GM21367 (cell line): ENCODE measurements around the gene HSPB8.

Experiments used
- ATAC-seq: cut with Tn5 transposase; IDR thresholded peaks from one replicate; pipeline ENCODE4 v1.9.1; 2021; ENCODE audit not compliant: unreplicated experiment

Gene HSPB8

GRCh38 chr12:119169150-119169549, 9.6 kb upstream of the HSPB8 start:
- ATAC-seq = no peak

GRCh38 chr12:119171291-119171690, 7.4 kb upstream of the HSPB8 start:
- no peak for ATAC-seq

DNA sequence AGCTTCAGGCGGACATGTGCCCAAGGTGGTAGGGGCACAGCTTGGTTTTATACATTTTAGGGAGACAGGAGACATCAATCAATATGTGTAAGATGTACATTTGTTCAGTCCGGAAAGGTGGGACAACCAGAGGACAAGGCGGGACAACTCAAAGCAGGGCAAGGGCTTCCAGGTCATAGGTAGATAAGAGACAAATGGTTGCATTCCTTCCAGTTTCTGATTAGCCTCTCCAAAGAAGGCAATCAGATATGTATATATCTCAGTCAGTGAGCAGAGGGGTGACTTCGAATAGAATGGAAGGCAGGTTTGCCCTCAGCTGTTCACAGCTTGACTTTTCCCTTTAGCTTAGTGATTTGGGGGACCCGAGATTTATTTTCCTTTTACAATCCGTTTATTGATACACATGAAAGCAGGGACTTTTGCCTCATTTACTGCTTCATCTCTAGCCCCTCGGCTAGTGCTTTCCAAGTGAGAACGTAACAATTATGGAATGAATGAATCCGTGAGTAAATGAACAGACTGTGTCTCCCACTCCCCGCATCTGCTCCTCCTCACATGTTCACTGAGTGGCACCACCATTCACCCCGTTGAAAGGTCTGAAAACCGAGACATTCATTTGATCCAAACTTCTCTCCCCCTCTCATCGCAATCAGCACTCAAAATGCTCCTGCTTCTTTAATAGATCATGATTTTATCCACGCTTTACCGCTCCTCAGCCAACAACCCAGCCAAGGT, 6.9 kb upstream of the HSPB8 start:
- ATAC-seq = no peak

- ATAC-seq = no peak
Observed at GRCh38 chr12:119175081-119175480, 3.6 kb upstream of the HSPB8 start.

GRCh38 chr12:119176267-119177055, 2.3 kb upstream of the HSPB8 start:
- ATAC-seq = no peak

- no peak for ATAC-seq
Observed at GRCh38 chr12:119177056-119177325, 1.7 kb upstream of the HSPB8 start.

DNA sequence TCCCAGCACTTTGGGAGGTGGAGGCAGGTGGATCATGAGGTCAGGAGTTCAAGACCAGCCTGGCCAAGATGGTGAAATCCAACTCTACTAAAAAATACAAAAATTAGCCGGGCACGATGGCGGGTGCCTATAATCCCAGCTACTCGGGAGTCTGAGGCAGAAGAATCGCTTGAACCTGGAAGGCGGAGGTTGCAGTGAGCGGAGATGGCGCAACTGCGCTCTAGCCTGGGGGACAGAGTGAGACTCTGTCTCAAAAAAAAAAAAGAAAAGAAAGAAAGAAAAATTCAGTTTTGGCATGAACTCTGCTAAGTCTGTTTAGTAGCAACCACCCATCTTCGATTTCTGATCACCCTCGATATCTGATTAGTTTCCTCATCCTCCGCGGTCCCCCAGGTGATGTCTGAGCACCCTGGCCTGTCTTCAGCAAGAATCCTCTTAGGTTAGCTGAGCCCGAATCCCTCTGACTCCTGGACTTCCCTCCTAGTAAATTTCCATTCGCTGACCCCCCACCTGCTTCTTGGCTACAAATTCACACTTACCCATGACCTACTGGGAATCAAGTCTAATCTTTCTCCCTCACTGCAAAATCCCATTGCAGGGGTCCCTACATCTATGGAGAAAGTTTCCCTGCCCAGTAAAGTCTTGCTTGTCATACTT, 879 bp upstream of the HSPB8 start:
- no peak for ATAC-seq

GRCh38 chr12:119179335-119180021, 747 bp downstream of the HSPB8 start:
- no peak for ATAC-seq

GRCh38 chr12:119180380-119181040, 1.8 kb downstream of the HSPB8 start:
- ATAC-seq = no peak

DNA sequence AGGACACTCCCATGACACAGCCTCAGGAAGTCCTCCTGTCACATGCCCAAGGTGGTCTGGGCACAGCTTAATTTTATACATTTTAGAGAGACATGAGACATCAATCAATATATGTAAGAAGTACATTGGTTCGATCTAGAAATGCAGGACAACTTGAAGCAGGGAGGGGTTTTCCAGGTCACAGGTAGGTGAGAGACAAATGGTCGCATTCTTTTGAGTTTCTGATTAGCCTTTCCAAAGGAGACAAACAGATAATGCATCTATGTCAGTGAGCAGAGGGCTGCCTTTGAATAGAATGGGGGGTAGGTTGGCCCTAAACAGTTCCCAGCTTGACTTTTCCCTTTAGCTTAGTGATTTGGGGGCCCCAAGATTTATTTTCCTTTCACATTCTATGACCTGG, 2.5 kb downstream of the HSPB8 start:
- ATAC-seq = no peak

- no peak for ATAC-seq
Observed at GRCh38 chr12:119181944-119182343, 3.2 kb downstream of the HSPB8 start.

- ATAC-seq = no peak
Observed at GRCh38 chr12:119182701-119183493, 4.2 kb downstream of the HSPB8 start.

GRCh38 chr12:119183942-119184695, 5.4 kb downstream of the HSPB8 start:
- no peak for ATAC-seq

DNA sequence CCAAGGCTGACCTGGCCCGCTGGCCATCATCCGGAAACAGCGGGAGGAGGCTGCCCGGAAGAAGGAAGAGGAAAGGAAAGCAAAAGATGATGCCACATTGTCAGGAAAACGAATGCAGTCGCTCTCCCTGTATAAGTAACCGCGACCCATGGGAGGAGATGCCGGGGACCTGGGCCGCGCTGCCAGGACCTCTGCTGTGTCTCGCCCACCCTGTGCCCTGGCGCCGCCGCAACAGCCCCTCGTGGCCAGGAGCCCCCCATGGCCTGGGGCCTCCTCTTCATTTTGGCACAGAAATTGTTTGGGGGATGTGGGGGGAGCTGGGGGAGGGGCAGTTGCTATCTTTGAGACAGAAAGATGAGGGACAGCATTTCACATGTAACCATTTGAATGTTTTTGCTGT, 16.5 kb downstream of the HSPB8 start:
- no peak for ATAC-seq

GRCh38 chr12:119198440-119198839, 19.7 kb downstream of the HSPB8 start:
- ATAC-seq = no peak

DNA sequence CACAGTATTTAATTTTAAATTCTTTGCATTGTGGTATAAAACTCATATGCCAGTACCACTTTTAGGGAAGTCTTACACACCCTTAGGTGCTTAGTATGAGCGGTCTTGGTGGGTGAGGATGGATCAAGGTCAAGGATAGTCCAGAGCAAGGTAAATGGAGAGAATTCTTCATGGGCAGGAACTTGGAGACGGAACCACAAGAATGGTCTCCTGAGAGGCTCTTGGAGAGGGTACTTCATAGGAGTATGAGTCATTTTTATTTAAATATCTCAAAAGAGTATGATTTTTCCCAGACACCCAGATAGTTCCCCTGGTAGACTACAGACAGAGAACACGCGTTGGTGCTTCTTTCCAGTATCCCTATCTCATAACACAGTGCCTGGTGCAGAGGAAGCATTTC, 21.9 kb downstream of the HSPB8 start:
- ATAC-seq = no peak

DNA sequence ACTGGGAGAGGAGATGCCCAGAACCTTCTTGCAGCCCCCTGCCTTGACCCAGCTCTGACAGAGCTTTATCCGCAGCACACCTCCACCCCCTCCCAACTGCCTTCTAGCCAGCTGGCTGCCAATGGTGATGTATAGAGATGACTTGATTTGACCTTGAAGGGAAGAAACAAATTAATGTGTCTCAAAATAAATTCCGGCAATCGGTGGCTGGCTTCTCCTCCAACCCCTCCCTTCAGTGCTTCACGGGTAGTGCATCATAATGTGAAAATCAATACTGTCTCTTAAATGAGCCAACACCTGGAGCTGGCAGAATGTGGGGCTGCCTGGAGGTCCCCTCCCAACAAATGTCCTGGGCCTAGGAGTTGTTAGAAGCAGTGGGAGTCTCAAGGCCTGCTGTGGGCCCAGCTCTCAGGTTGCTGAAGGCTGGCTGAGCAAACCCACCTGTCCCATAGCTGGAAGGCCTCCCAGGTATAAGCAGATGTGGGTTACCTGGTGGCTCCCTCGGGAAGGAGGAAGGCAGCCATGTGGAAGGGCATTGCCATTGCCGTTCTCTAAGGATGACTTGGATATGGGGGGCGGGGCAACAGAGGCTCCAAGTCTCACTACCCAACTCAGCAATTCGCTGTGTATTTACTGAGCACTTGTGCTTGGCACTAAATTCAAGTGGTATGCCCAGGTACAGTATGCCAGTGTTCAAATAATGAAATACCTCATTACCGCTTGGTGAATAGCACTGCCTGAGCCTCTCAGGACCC, 23.2 kb downstream of the HSPB8 start:
- no peak for ATAC-seq

GRCh38 chr12:119202544-119202943, 23.8 kb downstream of the HSPB8 start:
- ATAC-seq = no peak

DNA sequence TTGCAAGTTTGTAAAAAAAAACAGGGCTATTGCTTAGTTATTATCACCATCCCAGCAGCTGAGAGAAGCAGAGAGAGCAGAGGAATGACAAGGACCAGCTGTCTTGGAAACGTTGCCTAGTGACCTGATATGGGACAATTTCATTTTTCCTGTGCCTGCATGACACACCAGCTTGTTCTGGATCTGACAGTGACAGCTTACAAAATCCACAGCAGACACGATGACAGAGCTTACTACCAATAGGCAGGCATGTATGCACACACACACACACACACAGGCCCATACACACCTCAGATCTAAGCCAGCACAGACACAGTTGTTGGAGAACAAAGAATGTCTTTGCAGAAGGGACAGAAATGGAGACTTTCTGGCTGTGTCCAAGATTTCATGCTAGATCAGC, 25.4 kb downstream of the HSPB8 start:
- ATAC-seq = no peak
